GM19328 (cell line): Measurements from ENCODE around the gene MECR.

Experiments used
- ATAC-seq: cut with Tn5 transposase; IDR thresholded peaks from one replicate; pipeline ENCODE4 v1.9.1; 2021; ENCODE audit warnings: mild to moderate bottlenecking, moderate library complexity; ENCODE audit not compliant: unreplicated experiment

The MECR gene

GRCh38 chr1:29209173-29209572 is 21.6 kb downstream of the MECR start:
- ATAC-seq: no peak

- ATAC-seq: no peak
These were observed 22.3 kb downstream of the MECR start for GRCh38 chr1:29208442-29208841.

- no peak for ATAC-seq
These were observed 28.0 kb downstream of the MECR start for GRCh38 chr1:29202584-29203340.

DNA sequence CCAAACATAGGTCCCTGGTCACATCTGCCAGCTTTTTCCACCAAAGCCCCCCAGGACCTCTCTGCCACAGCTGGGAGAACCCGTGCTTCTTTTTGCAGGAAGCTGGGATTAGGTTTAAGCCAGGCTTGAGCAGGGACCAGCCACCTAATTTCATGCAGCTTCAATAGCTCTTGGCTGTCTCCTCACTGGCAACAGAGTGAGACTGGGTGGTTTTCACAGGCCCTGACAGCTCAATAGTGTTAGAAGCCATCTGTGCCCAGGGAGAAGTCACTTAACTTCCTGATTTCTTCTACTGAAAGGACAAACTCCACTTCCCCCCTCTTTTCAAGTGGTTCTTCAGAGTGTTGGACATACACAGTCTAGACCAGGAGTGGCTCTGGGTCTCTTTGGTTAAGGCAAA is 28.7 kb downstream of the MECR start:
- no peak for ATAC-seq

GRCh38 chr1:29201595-29202051 is 29.1 kb downstream of the MECR start:
- no peak for ATAC-seq

DNA sequence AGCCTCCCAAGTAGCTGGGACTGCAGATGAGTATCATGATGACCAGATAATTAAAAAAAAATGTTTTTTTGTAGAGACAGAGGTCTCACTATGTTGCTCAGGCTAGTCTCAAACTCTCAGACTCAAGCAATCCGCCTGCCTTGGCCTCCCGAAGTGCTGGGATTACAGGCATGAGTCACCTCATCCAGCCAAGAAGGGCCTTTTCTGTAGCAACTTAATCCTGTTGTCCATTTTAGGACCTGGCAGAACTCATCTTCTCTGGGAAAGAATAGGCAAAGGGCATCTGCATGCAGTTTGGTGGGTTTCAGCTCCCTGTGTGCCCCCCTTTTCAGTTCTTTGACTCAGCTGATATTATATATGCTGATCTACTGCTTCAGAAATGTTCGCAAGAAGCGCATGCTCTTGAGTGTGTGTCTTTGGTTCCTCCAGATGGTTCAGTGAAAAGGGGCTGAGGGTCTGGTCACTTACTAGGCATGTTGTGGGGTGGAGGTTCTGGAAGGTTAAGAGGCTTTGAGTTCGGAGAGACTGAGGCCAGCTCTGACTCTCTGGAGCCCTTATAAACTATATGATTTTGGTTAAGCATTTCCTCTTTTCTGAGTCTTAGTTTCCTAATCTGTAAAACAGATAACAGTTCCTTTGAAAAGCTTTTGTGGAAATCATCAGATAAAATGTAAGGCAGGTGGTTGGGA is 29.7 kb downstream of the MECR start:
- ATAC-seq: no peak

DNA sequence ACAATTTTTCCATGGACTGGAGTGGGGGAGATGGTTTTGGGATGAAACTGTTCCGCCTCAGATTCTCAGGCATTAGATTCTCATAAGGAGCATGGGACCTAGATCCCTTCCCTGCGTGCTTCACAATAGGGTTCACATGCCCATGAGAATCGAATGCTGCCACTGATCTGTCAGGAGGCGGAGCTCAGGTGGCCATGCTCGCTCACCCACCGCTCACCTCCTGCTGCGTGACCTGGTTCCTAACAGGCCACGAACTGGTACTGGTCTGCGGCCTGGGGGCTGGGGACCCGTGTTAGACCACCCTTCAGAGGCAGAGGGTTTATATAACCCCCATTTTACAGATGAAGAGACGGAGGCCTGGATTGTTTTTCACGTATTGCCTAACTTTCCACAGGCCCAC is 32.7 kb downstream of the MECR start:
- no peak for ATAC-seq

DNA sequence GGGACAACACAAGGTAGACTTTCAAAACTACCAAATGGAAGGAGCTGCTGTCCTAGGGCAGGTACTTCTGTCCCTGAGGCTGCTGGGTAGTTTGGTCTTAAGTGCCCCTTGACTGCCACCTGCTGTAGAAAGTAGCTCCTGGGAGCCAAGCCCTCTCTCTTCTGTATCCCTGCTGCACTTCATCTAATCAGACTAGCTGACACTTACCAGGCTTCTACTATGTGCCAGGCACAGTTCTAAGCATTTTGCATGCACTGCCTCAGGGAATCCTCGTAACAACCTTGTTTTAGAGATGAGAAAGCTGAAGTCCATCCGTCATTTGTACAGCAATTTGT is 33.2 kb downstream of the MECR start:
- ATAC-seq: no peak

DNA sequence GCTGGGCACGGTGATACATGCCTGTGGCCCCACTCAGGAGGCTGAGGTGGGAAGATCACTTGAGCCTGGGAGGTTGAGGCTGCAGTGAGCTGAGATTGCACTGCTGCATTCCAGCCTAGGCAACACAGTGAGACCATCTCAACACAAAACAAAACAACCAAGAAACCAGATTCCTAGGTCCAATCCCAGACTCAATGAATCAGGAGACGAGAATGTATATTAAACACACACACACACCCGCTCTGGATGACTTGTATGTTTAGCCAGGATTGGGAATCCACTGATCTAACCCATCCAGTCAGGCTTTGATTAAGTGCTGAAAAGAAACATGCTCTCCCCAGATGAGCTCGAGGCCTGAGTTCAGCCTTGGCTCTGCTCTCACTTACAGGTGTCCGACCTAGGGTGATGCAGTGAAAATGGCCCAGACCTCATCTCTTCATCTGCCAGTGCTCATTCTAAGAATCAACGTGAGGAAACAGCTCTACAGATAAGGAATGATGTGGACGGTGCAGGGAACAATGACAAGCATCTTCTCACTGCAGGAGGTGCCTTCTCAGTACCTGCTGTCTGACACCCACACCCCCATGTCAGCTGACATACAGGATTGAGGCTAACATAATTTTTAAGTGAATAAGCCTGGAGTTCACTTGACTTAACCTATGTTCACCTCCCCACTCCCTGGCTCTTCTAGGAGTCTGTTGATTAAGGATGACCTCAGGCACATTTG is 33.7 kb downstream of the MECR start:
- no peak for ATAC-seq

GRCh38 chr1:29195881-29196291 is 34.8 kb downstream of the MECR start:
- ATAC-seq: no peak

GRCh38 chr1:29193879-29194455 is 36.8 kb downstream of the MECR start:
- ATAC-seq: no peak

DNA sequence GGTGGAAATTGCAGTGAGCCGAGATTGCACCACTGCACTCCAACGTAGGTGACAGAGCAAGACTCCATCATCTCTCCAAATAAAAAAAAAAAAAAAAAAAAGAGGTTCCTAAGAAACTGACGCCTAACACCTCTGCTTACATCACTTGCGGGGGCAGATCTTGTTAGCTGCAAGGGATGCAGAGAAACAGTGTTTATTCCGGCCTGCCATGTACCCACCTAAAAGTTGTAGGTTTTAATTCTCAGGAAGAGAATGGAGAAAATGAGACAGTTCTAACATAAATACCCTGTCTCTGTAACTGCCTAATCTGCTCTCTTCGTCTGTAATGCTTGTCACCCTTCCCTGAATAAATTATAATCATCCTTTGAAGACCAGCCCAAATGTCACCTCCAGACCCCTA is 40.0 kb downstream of the MECR start:
- no peak for ATAC-seq

DNA sequence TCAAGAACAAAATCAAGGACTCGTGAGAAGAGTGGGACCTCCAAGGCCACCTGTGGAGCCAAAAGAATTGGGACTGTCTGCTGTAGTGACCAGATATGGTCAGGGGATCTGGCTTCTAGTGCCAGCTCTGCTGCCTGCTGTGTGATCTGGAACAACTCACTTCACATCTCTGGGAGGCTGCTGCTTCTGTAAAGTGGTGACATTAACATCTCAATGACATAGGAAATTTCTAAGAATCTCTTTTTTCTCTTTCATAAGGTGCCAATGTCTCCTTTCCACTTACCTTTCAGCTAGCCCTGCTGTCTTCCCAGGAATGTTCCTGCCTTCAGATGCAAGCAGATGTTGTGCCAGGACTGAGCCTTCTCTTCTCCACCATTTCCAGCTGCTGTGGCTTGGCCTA is 44.0 kb downstream of the MECR start:
- no peak for ATAC-seq

DNA sequence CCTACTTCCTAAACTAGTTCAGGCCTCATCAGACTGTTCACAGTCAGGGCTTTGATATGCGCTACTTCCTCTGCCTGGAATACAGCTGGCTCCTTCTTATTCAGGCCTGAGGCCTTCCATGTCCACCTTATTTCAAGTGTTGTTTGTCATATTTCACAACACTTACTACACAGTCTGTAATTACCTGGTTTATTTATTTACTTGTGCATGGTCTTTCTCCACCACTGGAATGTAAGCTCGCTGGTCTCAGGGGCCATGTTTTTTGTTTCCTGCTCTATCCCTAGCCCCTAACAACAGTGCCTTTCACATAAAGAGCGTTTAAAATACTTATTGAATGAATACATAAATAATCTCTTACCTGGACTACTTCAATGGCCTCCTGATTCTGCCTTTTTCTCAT is 44.5 kb downstream of the MECR start:
- no peak for ATAC-seq

- ATAC-seq: no peak
These were observed 47.4 kb downstream of the MECR start for GRCh38 chr1:29183287-29183686.

GRCh38 chr1:29181413-29182225 is 49.1 kb downstream of the MECR start, which contains the start of gene SRSF4:
Gene SRSF4 (minus strand): TSS chr1:29181900. CDS start chr1:29181752, 148 bp downstream.
- peak; percentile 88 for ATAC-seq

GRCh38 chr1:29180497-29181412 is 50.0 kb downstream of the MECR start:
- ATAC-seq: no peak

DNA sequence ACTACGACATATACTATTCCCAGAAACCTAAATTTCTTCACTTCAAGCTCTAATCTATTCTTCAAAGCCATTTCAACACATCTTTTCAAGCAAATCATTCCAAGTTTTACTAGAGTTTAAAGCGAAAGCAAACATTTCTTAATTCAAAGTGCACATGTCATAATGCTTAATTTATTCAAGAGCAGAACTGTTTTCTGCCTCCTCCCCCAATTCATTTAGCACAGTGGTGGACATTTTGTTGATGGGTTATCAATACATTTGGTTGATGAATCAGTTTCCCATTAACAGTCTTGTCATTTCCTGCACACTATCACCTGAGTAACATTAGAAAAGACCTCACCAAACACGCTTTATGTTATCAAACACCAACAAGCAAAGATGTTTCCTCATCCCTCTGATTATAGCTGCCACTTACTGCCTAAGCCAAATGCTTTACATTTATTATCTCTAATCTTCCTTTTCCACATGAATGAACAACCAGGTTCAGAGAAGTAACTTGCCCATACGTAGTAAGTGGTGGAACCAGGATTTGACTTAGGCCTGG is 51.0 kb downstream of the MECR start:
- no peak for ATAC-seq

- ATAC-seq: no peak
These were observed 53.6 kb downstream of the MECR start for GRCh38 chr1:29177022-29177705.
